ENCODE data around the gene SNRNP25.

- TF ChIP-seq EZH2 (IDR thresholded peaks at IDR 0.05; ENCODE audit: insufficient read depth, poor library complexity, severe bottlenecking) (no peak), EZH2phosphoT487 (IDR thresholded peaks at IDR 0.05; ENCODE audit: insufficient read depth, low read depth) (no peak)
These were observed 17.8 kb upstream of the SNRNP25 start for GRCh38 chr16:35678-36305.
